CD4-positive, alpha-beta T cell (primary cell): ENCODE data around the gene FANCL. TPM values are rescaled to one million over a fixed set of nuclear protein-coding genes. Genes with fewer than 3 reads are reported as not detected.

Experiments
- ATAC-seq: fragments of 200-7000 bp; cut with Tn5 transposase; one replicate; pipeline ENCODE4 v1.10.0; 2022; ENCODE audit warnings: mild to moderate bottlenecking; ENCODE audit not compliant: poor library complexity
- CTCF ChIA-PET: fragments of 350-600 bp; sonication (Branson Sonifier 250); formaldehyde crosslinking; loops from one replicate; lab custom pipeline; 2021; ENCODE audit warnings: antibody characterized with exemption, inconsistent platforms; lab: Charles Lee
- POLR2A ChIA-PET: fragments of 350-600 bp; sonication (Branson Sonifier 250); formaldehyde crosslinking; loops from one replicate; lab custom pipeline; 2021; ENCODE audit warnings: antibody characterized with exemption, inconsistent platforms; lab: Charles Lee
- DNase-seq, 14 experiments: peaks; one replicate each; pipeline ENCODE4 v3.0.0-alpha.2; 2013 to 2020; ENCODE audit warnings: mixed read lengths in 2 of 14
- H3K27ac ChIP-seq, 2 donors: one replicate each; pipeline versions ENCODE4 v1.5.1 to v1.7.0; 2013; ENCODE audit warnings: low read length in 2 of 2, low read depth in 1 of 2, mild to moderate bottlenecking in 1 of 2
- H3K27me3 ChIP-seq, 2 experiments: 1 replicate in 1 of 2; 2 replicates in 1 of 2; pipeline versions ENCODE4 v1.6.1 to v1.7.0; 2013; ENCODE audit warnings: low read length in 2 of 2, control low read depth in 1 of 2, mild to moderate bottlenecking in 1 of 2, moderate library complexity in 1 of 2; ENCODE audit not compliant: insufficient read depth in 2 of 2, control insufficient read depth in 1 of 2
- H3K36me3 ChIP-seq: one replicate; pipeline ENCODE4 v1.6.1; 2013; ENCODE audit warnings: low read length, control low read depth; ENCODE audit not compliant: insufficient read depth
- H3K4me1 ChIP-seq: one replicate; pipeline ENCODE4 v1.6.1; 2013; ENCODE audit warnings: low read length, control low read depth; ENCODE audit not compliant: insufficient read depth
- H3K4me3 ChIP-seq: one replicate; pipeline ENCODE4 v1.5.1; 2013; ENCODE audit warnings: mild to moderate bottlenecking, low read length, moderate library complexity
- H3K9me3 ChIP-seq, 2 experiments: 1 replicate in 1 of 2; 2 replicates in 1 of 2; pipeline versions ENCODE4 v1.6.1 to v1.7.0; 2013; ENCODE audit warnings: low read length in 2 of 2, mild to moderate bottlenecking in 2 of 2, control low read depth in 1 of 2, moderate library complexity in 1 of 2; ENCODE audit not compliant: control insufficient read depth in 1 of 2, insufficient read depth in 1 of 2
- H3K27ac Mint-ChIP-seq: one replicate; pipeline ENCODE4 v1.8.0; 2020; ENCODE audit warnings: mixed read lengths
- H3K27me3 Mint-ChIP-seq: one replicate; pipeline ENCODE4 v1.8.0; 2021; ENCODE audit warnings: mixed read lengths
- H3K36me3 Mint-ChIP-seq: one replicate; pipeline ENCODE4 v1.8.0; 2021; ENCODE audit warnings: low read depth, mixed read lengths
- H3K4me1 Mint-ChIP-seq: one replicate; pipeline ENCODE4 v1.8.0; 2021; ENCODE audit warnings: low read depth, mixed read lengths
- H3K4me3 Mint-ChIP-seq: one replicate; pipeline ENCODE4 v1.8.0; 2020; ENCODE audit warnings: mild to moderate bottlenecking, mixed read lengths
- H3K9me3 Mint-ChIP-seq: one replicate; pipeline ENCODE4 v1.8.0; 2020; ENCODE audit warnings: mixed read lengths
- intact Hi-C, 2 experiments: fragments of 100-400 bp; cut with DNase I in 1 of 2; cut with micrococcal nuclease in 1 of 2; formaldehyde crosslinking; loops; one replicate each; pipeline versions ENCODE4 v1.15.1 to v1.9.0; 2023 to 2025; cut with DNase I, micrococcal nuclease
- total RNA-seq, 174 experiments: library from RNA in 2 of 174; stranded (reverse) in 2 of 174; gene quantifications; one replicate each; pipeline ENCODE4 v1.2.3 and lab custom pipeline; 2021 to 2026
- TF ChIP-seq, protein P1 (sequence below): fragments of 200-600 bp; IDR thresholded peaks from one replicate; pipeline ENCODE4 v1.8.0; 2022; ENCODE audit warnings: antibody characterized with exemption, mild to moderate bottlenecking

FANCL gene
- total RNA-seq, 2 experiments from 2014 or later = 4.6 to 5.5 TPM

GRCh38 chr2:58110765-58111164 is 130.4 kb downstream of the FANCL start:
- H3K9me3 ChIP-seq = no peaks in the 10 kb centered on the region
- Mint-ChIP-seq H3K4me1 (no peaks in the 10 kb centered on the region), H3K27ac (no peak overlapping the region), H3K36me3 (peaks cover 19% of the 10 kb centered on the region), H3K27me3 (no peaks in the 10 kb centered on the region), H3K9me3 (no peaks in the 10 kb centered on the region), H3K4me3 (no peak overlapping the region)
- ChIA-PET POLR2A (no interaction called here), CTCF (no interaction called here)
- H3K27ac ChIP-seq = no peak overlapping the region
- DNase-seq (no peak), ATAC-seq (no peak)
- TF ChIP-seq, protein P1, sequence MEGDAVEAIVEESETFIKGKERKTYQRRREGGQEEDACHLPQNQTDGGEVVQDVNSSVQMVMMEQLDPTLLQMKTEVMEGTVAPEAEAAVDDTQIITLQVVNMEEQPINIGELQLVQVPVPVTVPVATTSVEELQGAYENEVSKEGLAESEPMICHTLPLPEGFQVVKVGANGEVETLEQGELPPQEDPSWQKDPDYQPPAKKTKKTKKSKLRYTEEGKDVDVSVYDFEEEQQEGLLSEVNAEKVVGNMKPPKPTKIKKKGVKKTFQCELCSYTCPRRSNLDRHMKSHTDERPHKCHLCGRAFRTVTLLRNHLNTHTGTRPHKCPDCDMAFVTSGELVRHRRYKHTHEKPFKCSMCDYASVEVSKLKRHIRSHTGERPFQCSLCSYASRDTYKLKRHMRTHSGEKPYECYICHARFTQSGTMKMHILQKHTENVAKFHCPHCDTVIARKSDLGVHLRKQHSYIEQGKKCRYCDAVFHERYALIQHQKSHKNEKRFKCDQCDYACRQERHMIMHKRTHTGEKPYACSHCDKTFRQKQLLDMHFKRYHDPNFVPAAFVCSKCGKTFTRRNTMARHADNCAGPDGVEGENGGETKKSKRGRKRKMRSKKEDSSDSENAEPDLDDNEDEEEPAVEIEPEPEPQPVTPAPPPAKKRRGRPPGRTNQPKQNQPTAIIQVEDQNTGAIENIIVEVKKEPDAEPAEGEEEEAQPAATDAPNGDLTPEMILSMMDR = no peak
- H3K36me3 ChIP-seq = no peaks in the 10 kb centered on the region
- H3K27me3 ChIP-seq = no peaks in the 10 kb centered on the region
- H3K4me3 ChIP-seq = no peak overlapping the region
- intact Hi-C loops = no loop called here
- H3K4me1 ChIP-seq = no peaks in the 10 kb centered on the region

GRCh38 chr2:58109481-58109880 is 131.6 kb downstream of the FANCL start:
- Mint-ChIP-seq H3K4me1 (no peaks in the 10 kb centered on the region), H3K4me3 (no peak overlapping the region), H3K36me3 (peaks cover 19% of the 10 kb centered on the region), H3K27me3 (no peaks in the 10 kb centered on the region), H3K27ac (no peak overlapping the region), H3K9me3 (no peaks in the 10 kb centered on the region)
- ChIA-PET POLR2A (no interaction called here), CTCF (no interaction called here)
- no peak for ATAC-seq
- Histone ChIP-seq H3K27ac (no peak overlapping the region), H3K36me3 (no peaks in the 10 kb centered on the region), H3K9me3 (no peaks in the 10 kb centered on the region), H3K4me3 (no peak overlapping the region), H3K4me1 (no peaks in the 10 kb centered on the region), H3K27me3 (no peaks in the 10 kb centered on the region)
- DNase-seq = no peak
- TF ChIP-seq, protein P1 = no peak
- intact Hi-C loops = no loop called here

Other genes starting within 250 kb of the FANCL start
- 10 to 100 TPM; 11.1 to 11.5 TPM for gene VRK2, start 194.5 kb downstream of the FANCL start, total RNA-seq